GM23338 (cell line): ENCODE results near the gene ZAR1. TPM values are rescaled to one million over a fixed set of nuclear protein-coding genes. Genes with fewer than 3 reads are reported as not detected.
A peak's percentile ranks its signal among the peaks of the same experiment; 100 is the strongest.

Experiments
- ATAC-seq: fragments of 200-7000 bp; cut with Tn5 transposase; 3 replicates; pipeline ENCODE4 v1.9.1; 2020
- DNase-seq: peaks from one replicate; pipeline ENCODE4 v3.0.0-alpha.2; 2015; ENCODE audit warnings: low spot score
- H2AFZ ChIP-seq: fragments of 200-600 bp; sonication (generic); 2 replicates; pipeline ENCODE4 v1.8.0; 2016; ENCODE audit warnings: antibody characterized with exemption, mild to moderate bottlenecking, moderate library complexity
- H3F3A ChIP-seq: fragments of 200-600 bp; sonication (generic); replicated peaks from 2 replicates; pipeline ENCODE4 v1.8.0; 2017; ENCODE audit warnings: antibody characterized with exemption, mixed run types, low read depth
- H3K27ac ChIP-seq: fragments of 200-600 bp; sonication (generic); 2 replicates; pipeline ENCODE4 v1.6.1; 2016; ENCODE audit warnings: low read depth
- H3K27me3 ChIP-seq: fragments of 200-600 bp; sonication (generic); 2 replicates; pipeline ENCODE4 v1.8.0; 2016; ENCODE audit warnings: mild to moderate bottlenecking, mixed run types, moderate library complexity; ENCODE audit not compliant: insufficient read depth
- H3K36me3 ChIP-seq: fragments of 200-600 bp; sonication (generic); 2 replicates; pipeline ENCODE4 v1.8.0; 2016; ENCODE audit warnings: mild to moderate bottlenecking; ENCODE audit not compliant: insufficient read depth
- H3K4me1 ChIP-seq: fragments of 200-600 bp; sonication (generic); 2 replicates; pipeline ENCODE4 v1.8.0; 2016; ENCODE audit warnings: mild to moderate bottlenecking, moderate library complexity; ENCODE audit not compliant: insufficient read depth
- H3K4me2 ChIP-seq: fragments of 200-600 bp; sonication (generic); 2 replicates; pipeline ENCODE4 v1.7.1; 2017; ENCODE audit warnings: mixed run types
- H3K4me3 ChIP-seq: fragments of 200-600 bp; sonication (generic); 2 replicates; pipeline ENCODE4 v1.6.1; 2016; ENCODE audit warnings: mixed run types
- H3K79me2 ChIP-seq: fragments of 200-600 bp; sonication (generic); replicated peaks from 2 replicates; pipeline ENCODE4 v1.8.0; 2017; ENCODE audit warnings: mild to moderate bottlenecking; ENCODE audit not compliant: insufficient read depth
- H3K9me2 ChIP-seq: fragments of 200-600 bp; sonication (generic); 2 replicates; pipeline ENCODE4 v1.8.0; 2017; ENCODE audit not compliant: insufficient read depth
- H4K20me1 ChIP-seq: fragments of 200-600 bp; sonication (generic); replicated peaks from 2 replicates; pipeline ENCODE4 v1.8.0; 2017; ENCODE audit warnings: mild to moderate bottlenecking; ENCODE audit not compliant: insufficient read depth
- H3K27ac Mint-ChIP-seq: 2 replicates; pipeline ENCODE4 v1.8.0; 2020; ENCODE audit warnings: inconsistent platforms, mild to moderate bottlenecking, moderate library complexity, mixed read lengths
- H3K27me3 Mint-ChIP-seq: 3 replicates; pipeline ENCODE4 v1.8.0; 2022; ENCODE audit warnings: low read depth, mild to moderate bottlenecking, moderate library complexity, mixed read lengths, inconsistent platforms; ENCODE audit not compliant: insufficient read depth, poor library complexity
- H3K36me3 Mint-ChIP-seq: 3 replicates; pipeline ENCODE4 v1.8.0; 2021; ENCODE audit warnings: low read depth, mild to moderate bottlenecking, inconsistent platforms, moderate library complexity, mixed read lengths
- H3K4me1 Mint-ChIP-seq: 3 replicates; pipeline ENCODE4 v1.8.0; 2020; ENCODE audit warnings: mild to moderate bottlenecking, inconsistent platforms, mixed read lengths
- H3K4me3 Mint-ChIP-seq: 3 replicates; pipeline ENCODE4 v1.8.0; 2021; ENCODE audit warnings: moderate library complexity, mild to moderate bottlenecking, inconsistent platforms, mixed read lengths
- H3K9me3 Mint-ChIP-seq: 3 replicates; pipeline ENCODE4 v1.8.0; 2020; ENCODE audit warnings: moderate library complexity, mild to moderate bottlenecking, inconsistent platforms, mixed read lengths
- CREB1 ChIP-seq: fragments of 250-450 bp; sonication (Bioruptor Pico); IDR thresholded peaks from 2 replicates; pipeline ENCODE4 v1.5.0; 2020; ENCODE audit warnings: low read depth, mild to moderate bottlenecking, moderate library complexity
- EZH2 ChIP-seq: fragments of 200-600 bp; sonication (generic); IDR thresholded peaks from one replicate; pipeline ENCODE4 v1.8.0; 2017; ENCODE audit warnings: antibody characterized with exemption, mild to moderate bottlenecking, low read depth; ENCODE audit not compliant: unreplicated experiment
- EZH2phosphoT487 ChIP-seq: fragments of 200-600 bp; sonication (generic); IDR thresholded peaks from one replicate; pipeline ENCODE4 v1.8.1; 2018; ENCODE audit warnings: antibody characterized with exemption; ENCODE audit not compliant: unreplicated experiment
- JUNB ChIP-seq: IDR thresholded peaks from one replicate; pipeline ENCODE4 v1.6.1; 2016; ENCODE audit warnings: antibody characterized with exemption; ENCODE audit not compliant: unreplicated experiment
- NANOG ChIP-seq: IDR thresholded peaks from 2 replicates; pipeline ENCODE4 v1.6.1; 2016; ENCODE audit warnings: antibody characterized with exemption, borderline replicate concordance
- POLR2AphosphoS5 ChIP-seq: IDR thresholded peaks from 2 replicates; pipeline ENCODE4 v1.6.1; 2016; ENCODE audit warnings: antibody characterized with exemption, low read depth
- STAT1 ChIP-seq: IDR thresholded peaks from one replicate; pipeline ENCODE4 v1.6.1; 2016; ENCODE audit warnings: antibody characterized with exemption; ENCODE audit not compliant: unreplicated experiment
- ZNF114 ChIP-seq: fragments of 250-450 bp; sonication (Bioruptor Pico); IDR thresholded peaks from 2 replicates; pipeline ENCODE4 v1.5.0; 2020; ENCODE audit warnings: mild to moderate bottlenecking, moderate library complexity
- ZNF331 ChIP-seq: fragments of 250-450 bp; sonication (Bioruptor Pico); IDR thresholded peaks from 2 replicates; pipeline ENCODE4 v1.5.0; 2020; ENCODE audit warnings: low read depth, mild to moderate bottlenecking, moderate library complexity
- polyA plus RNA-seq: library from polyadenylated mRNA; unstranded; fragments of >200 nt; fragmentation: Nextera tagmentation; extraction: Ambion mirVana; gene quantifications from 2 replicates; pipeline ENCODE4 v1.2.1, GENCODE V29; 2016
- total RNA-seq: library from RNA; depleted of rRNA; stranded (reverse); fragments of >200 nt; shearing (Covaris generic); gene quantifications from 2 replicates; pipeline ENCODE4 v1.2.3, GENCODE V29; 2014
- TF ChIP-seq, protein P1 (sequence below): fragments of 250-450 bp; sonication (Bioruptor Pico); IDR thresholded peaks from 2 replicates; pipeline ENCODE4 v1.5.0; 2020; ENCODE audit warnings: mild to moderate bottlenecking, moderate library complexity
- TF ChIP-seq, protein P2 (sequence below): IDR thresholded peaks from 2 replicates; pipeline ENCODE4 v1.6.1; 2016; ENCODE audit warnings: antibody characterized with exemption
- TF ChIP-seq, protein P3 (sequence below): IDR thresholded peaks from one replicate; pipeline ENCODE4 v1.6.1; 2018; ENCODE audit warnings: antibody characterized with exemption; ENCODE audit not compliant: unreplicated experiment
- TF ChIP-seq, protein P4 (sequence below), 2 experiments: fragments of 200-600 bp in 1 of 2; sonication (generic) in 1 of 2; conservative IDR thresholded peaks; 2 replicates each; pipeline versions ENCODE4 v1.5.1 to v1.6.1; 2016 to 2017; ENCODE audit warnings: antibody characterized with exemption in 2 of 2, low read depth in 2 of 2, mild to moderate bottlenecking in 2 of 2, moderate library complexity in 1 of 2

ZAR1 gene
- total and polyA plus RNA-seq, 2 experiments from 2014 or later = 0.27 to 1.6 TPM

DNA sequence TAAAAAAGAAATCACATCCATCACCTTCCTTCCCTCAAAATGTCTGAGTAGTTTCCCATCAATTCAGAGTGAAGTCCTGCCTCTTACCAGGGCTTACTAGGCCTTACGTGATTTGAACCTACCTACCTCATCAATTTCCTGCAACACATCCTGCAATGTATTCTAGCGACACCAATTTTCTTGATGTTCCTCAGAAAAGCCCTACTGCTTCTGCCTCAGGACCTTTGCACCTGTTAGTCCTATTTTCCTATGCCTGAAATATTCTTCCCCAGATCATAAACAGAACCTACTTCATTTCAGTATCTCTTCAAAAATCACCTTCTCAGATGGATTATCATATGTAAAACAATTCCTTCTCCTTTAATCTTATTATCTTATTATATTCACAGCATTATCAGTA lies 52.8 kb downstream of the ZAR1 start:
- peaks cover 2% of the 10 kb centered on the region for H3K27me3 Mint-ChIP-seq
- Histone ChIP-seq H3K36me3 (peaks cover 6% of the 10 kb centered on the region; the same call in 1 of the 2 replicates), H3F3A (no peaks in the 10 kb centered on the region), H3K4me3 (no peak overlapping the region), H3K4me2 (no peak overlapping the region), H3K27ac (no peak overlapping the region), H3K9me2 (no peaks in the 10 kb centered on the region), H3K27me3 (no peaks in the 10 kb centered on the region), H3K4me1 (peaks cover 26% of the 10 kb centered on the region), H2AFZ (no peak overlapping the region), H3K79me2 (no peaks in the 10 kb centered on the region), H4K20me1 (no peaks in the 10 kb centered on the region)
- TF ChIP-seq NANOG (no peak), ZNF331 (CRISPR knock-in tag) (no peak), POLR2AphosphoS5 (no peak), STAT1 (no peak), EZH2phosphoT487 (no peak), ZNF114 (CRISPR knock-in tag) (no peak), CREB1 (CRISPR knock-in tag) (no peak), EZH2 (no peak), JUNB (no peak)
- TF ChIP-seq, protein P1, sequence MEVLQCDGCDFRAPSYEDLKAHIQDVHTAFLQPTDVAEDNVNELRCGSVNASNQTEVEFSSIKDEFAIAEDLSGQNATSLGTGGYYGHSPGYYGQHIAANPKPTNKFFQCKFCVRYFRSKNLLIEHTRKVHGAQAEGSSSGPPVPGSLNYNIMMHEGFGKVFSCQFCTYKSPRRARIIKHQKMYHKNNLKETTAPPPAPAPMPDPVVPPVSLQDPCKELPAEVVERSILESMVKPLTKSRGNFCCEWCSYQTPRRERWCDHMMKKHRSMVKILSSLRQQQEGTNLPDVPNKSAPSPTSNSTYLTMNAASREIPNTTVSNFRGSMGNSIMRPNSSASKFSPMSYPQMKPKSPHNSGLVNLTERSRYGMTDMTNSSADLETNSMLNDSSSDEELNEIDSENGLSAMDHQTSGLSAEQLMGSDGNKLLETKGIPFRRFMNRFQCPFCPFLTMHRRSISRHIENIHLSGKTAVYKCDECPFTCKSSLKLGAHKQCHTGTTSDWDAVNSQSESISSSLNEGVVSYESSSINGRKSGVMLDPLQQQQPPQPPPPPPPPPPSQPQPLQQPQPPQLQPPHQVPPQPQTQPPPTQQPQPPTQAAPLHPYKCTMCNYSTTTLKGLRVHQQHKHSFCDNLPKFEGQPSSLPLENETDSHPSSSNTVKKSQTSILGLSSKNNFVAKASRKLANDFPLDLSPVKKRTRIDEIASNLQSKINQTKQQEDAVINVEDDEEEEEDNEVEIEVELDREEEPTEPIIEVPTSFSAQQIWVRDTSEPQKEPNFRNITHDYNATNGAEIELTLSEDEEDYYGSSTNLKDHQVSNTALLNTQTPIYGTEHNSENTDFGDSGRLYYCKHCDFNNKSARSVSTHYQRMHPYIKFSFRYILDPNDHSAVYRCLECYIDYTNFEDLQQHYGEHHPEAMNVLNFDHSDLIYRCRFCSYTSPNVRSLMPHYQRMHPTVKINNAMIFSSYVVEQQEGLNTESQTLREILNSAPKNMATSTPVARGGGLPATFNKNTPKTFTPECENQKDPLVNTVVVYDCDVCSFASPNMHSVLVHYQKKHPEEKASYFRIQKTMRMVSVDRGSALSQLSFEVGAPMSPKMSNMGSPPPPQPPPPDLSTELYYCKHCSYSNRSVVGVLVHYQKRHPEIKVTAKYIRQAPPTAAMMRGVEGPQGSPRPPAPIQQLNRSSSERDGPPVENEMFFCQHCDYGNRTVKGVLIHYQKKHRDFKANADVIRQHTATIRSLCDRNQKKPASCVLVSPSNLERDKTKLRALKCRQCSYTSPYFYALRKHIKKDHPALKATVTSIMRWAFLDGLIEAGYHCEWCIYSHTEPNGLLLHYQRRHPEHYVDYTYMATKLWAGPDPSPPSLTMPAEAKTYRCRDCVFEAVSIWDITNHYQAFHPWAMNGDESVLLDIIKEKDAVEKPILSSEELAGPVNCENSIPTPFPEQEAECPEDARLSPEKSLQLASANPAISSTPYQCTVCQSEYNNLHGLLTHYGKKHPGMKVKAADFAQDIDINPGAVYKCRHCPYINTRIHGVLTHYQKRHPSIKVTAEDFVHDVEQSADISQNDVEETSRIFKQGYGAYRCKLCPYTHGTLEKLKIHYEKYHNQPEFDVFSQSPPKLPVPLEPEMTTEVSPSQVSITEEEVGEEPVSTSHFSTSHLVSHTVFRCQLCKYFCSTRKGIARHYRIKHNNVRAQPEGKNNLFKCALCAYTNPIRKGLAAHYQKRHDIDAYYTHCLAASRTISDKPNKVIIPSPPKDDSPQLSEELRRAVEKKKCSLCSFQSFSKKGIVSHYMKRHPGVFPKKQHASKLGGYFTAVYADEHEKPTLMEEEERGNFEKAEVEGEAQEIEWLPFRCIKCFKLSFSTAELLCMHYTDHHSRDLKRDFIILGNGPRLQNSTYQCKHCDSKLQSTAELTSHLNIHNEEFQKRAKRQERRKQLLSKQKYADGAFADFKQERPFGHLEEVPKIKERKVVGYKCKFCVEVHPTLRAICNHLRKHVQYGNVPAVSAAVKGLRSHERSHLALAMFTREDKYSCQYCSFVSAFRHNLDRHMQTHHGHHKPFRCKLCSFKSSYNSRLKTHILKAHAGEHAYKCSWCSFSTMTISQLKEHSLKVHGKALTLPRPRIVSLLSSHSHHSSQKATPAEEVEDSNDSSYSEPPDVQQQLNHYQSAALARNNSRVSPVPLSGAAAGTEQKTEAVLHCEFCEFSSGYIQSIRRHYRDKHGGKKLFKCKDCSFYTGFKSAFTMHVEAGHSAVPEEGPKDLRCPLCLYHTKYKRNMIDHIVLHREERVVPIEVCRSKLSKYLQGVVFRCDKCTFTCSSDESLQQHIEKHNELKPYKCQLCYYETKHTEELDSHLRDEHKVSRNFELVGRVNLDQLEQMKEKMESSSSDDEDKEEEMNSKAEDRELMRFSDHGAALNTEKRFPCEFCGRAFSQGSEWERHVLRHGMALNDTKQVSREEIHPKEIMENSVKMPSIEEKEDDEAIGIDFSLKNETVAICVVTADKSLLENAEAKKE (CRISPR knock-in tag) = no peak
- TF ChIP-seq, protein P2, sequence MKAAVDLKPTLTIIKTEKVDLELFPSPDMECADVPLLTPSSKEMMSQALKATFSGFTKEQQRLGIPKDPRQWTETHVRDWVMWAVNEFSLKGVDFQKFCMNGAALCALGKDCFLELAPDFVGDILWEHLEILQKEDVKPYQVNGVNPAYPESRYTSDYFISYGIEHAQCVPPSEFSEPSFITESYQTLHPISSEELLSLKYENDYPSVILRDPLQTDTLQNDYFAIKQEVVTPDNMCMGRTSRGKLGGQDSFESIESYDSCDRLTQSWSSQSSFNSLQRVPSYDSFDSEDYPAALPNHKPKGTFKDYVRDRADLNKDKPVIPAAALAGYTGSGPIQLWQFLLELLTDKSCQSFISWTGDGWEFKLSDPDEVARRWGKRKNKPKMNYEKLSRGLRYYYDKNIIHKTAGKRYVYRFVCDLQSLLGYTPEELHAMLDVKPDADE = no peak
- TF ChIP-seq, protein P3, sequence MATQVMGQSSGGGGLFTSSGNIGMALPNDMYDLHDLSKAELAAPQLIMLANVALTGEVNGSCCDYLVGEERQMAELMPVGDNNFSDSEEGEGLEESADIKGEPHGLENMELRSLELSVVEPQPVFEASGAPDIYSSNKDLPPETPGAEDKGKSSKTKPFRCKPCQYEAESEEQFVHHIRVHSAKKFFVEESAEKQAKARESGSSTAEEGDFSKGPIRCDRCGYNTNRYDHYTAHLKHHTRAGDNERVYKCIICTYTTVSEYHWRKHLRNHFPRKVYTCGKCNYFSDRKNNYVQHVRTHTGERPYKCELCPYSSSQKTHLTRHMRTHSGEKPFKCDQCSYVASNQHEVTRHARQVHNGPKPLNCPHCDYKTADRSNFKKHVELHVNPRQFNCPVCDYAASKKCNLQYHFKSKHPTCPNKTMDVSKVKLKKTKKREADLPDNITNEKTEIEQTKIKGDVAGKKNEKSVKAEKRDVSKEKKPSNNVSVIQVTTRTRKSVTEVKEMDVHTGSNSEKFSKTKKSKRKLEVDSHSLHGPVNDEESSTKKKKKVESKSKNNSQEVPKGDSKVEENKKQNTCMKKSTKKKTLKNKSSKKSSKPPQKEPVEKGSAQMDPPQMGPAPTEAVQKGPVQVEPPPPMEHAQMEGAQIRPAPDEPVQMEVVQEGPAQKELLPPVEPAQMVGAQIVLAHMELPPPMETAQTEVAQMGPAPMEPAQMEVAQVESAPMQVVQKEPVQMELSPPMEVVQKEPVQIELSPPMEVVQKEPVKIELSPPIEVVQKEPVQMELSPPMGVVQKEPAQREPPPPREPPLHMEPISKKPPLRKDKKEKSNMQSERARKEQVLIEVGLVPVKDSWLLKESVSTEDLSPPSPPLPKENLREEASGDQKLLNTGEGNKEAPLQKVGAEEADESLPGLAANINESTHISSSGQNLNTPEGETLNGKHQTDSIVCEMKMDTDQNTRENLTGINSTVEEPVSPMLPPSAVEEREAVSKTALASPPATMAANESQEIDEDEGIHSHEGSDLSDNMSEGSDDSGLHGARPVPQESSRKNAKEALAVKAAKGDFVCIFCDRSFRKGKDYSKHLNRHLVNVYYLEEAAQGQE = no peak
- TF ChIP-seq, protein P4, sequence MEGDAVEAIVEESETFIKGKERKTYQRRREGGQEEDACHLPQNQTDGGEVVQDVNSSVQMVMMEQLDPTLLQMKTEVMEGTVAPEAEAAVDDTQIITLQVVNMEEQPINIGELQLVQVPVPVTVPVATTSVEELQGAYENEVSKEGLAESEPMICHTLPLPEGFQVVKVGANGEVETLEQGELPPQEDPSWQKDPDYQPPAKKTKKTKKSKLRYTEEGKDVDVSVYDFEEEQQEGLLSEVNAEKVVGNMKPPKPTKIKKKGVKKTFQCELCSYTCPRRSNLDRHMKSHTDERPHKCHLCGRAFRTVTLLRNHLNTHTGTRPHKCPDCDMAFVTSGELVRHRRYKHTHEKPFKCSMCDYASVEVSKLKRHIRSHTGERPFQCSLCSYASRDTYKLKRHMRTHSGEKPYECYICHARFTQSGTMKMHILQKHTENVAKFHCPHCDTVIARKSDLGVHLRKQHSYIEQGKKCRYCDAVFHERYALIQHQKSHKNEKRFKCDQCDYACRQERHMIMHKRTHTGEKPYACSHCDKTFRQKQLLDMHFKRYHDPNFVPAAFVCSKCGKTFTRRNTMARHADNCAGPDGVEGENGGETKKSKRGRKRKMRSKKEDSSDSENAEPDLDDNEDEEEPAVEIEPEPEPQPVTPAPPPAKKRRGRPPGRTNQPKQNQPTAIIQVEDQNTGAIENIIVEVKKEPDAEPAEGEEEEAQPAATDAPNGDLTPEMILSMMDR (conservative IDR thresholded peaks at IDR 0.05; ENCODE audit: low read depth in 2 of 2) = no peak
- peaks cover 37% of the 10 kb centered on the region for H3K4me1 Mint-ChIP-seq
- H3K36me3 Mint-ChIP-seq = peaks cover 43% of the 10 kb centered on the region; the same call in 2 of the 3 replicates
- no peaks in the 10 kb centered on the region for H3K9me3 Mint-ChIP-seq
- no peak overlapping the region for H3K4me3 Mint-ChIP-seq
- DNase-seq (no peak), ATAC-seq (no peak)
- peak overlapping the region; percentile 1; the same call in 1 of the 2 replicates for H3K27ac Mint-ChIP-seq
